GM18505 (cell line): ENCODE results near the gene CIB4.
"Not testable (repeated sequence)": the region's sequence is repeated elsewhere in the genome, so short reads cannot be mapped to it uniquely, and the experiment has no call there.

ENCODE experiments used
- ATAC-seq: cut with Tn5 transposase; IDR thresholded peaks from one replicate; pipeline ENCODE4 v1.9.1; 2021; ENCODE audit not compliant: unreplicated experiment
- POLR2A ChIP-seq: IDR thresholded peaks from 4 replicates; pipeline ENCODE4 v1.6.1; 2011; ENCODE audit warnings: borderline replicate concordance; ENCODE audit not compliant: insufficient read depth, insufficient read length; ENCODE audit errors: extremely low read depth

CIB4 gene

DNA sequence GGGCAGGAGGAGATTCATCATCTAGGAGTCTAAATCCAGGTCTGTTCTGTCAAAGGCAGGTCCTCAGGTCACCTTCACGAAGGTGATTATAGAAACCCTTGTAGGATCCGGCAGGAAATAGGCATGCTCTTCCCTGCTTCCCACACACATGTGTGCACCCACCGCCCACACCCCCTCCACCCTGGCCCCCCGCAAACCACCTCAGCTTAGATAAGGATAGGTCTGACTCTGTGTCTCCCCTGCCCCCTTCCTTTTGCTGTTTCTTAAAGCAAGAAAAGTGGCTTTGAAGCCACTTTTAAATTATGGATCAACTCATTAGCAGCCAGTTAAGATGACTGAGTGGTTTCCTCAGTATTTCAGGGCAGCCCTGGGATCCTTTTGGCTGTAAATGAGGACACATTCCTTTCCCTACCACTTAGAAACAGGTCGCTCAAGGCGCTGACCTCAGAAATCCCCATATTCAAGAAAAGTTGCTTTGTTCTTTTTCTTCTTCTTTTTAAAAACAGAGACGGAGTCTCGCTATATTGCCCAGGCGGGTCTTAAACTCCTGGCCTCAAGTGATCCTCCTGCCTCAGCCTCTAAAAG lies 14.5 kb upstream of the CIB4 start:
- TF ChIP-seq POLR2A: no peak
- ATAC-seq: no peak

DNA sequence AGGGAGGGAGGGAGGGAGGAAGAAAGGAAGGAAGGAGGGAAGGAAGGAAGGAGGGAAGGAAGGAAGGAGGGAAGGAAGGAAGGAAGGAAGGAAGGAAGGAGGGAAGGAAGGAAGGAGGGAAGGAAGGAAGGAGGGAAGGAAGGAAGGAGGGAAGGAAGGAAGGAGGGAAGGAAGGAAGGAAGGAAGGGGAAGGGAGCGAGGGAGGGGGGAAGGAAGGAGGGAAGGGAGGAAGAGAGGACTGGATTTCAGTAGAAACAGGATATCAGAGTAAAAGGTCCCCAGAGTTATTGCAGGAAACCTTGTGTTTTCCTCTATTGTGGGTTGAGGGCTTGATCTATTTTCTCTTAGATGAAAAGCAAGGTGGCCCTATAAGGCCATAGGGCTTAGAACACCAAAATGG lies 14.0 kb upstream of the CIB4 start:
- ATAC-seq: not testable (repeated sequence)

DNA sequence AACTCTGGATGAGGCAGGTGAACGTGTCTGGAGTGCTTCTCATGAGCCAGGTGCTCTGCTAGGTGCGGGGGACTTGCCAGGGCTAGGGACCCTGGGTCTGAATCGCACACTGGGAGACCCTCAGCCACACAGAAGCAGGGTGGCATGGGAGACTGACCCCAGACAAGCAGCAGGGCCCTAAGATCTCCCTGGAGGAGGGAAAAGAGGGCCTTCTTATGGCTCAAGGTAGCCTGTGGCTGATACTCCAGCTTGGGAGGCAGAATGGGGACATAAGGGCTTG lies 12.8 kb upstream of the CIB4 start:
- no peak for TF ChIP-seq POLR2A
- ATAC-seq: no peak

DNA sequence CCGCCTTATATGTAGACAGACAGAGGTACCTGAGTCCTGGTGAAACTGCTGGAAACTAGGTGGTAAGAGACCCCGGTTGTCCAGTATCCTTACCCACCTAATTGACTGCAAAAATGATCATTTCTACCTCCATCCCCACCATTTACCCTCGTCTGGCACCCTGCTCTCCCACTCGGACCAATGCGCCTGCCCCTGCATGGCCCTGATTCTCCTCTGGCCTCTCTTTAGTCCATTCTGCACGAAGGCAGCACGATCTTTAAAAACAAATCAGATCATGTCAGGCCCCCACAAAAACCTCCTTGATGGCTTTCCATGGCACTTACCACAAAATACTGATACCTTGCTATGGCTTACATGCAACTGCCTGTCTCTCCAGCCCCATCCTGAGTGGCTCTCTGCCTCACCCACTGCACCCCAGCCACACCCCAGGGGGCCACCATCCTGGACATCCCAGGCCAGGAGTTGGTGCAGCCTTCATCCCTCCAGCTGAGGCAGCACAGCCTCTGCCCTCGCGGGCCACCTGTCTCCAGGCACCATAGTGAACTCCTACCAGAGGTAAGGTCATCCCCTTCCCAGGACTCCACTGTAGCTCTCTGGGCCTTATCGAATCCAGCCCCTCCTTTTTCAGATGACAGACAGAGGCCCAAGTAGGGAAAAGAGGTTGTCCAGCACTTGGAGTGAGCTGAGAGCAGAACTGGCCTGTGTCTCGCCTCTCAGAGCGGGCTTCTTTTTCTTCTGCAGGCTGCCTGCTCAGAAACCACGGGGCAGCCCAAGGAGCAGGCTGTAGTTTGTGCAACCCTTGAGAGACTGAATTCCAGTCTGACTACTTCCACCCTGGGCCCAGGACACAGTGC lies 12.3 kb upstream of the CIB4 start:
- ATAC-seq: no peak
- TF ChIP-seq POLR2A: no peak

DNA sequence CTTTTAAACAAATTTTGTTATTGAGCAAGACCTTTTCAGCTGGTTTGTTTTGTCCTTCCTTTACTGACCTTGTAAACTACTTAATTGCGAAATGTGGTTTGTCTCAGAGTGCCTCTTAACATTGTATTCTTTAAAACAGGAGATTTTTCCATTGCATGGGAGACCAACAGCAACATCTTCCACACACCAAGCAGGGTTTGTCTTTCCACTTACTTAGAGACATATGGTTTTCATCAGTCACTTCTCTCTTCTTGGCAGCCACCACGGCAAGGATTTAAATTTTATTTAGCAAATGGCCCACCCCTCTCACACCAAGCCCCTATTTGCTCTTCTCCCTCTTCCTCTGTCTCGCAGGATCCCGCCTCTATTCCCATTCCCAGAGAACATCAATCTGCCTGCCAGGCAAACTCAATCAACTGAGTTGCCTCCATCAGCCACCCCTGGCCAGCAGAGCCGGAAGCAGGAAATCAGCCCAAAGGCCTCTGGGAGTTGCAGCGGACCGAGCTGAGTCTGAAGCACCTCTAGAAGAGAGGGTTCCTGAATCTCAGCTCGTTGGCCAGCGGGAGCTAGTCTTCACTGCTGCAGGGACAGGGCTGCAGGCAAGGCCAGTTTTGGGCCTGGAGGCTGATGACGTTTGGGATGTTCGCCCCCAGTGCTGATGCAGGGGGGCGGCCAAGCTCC lies 11.3 kb upstream of the CIB4 start:
- ATAC-seq: no peak
- no peak for TF ChIP-seq POLR2A

DNA sequence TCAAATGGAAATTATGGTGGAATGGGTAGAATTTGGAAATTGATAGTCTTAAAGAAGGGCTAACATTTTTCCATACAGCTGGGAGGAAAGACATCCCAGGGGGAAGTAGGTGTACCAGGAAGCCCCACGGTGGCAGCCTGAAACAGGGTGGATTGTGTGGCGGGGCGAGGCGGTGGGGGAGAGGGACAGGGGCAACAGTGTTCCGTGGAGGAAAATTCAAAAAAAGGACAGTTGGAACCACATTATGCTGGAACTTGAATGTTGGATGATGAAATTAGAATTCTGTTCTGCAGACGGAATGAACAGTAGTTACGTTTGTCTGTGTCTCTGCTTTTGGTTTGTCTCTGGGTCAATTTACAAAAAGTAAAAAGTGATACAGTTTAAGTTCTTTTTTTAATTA lies 10.6 kb upstream of the CIB4 start:
- TF ChIP-seq POLR2A: no peak
- no peak for ATAC-seq

DNA sequence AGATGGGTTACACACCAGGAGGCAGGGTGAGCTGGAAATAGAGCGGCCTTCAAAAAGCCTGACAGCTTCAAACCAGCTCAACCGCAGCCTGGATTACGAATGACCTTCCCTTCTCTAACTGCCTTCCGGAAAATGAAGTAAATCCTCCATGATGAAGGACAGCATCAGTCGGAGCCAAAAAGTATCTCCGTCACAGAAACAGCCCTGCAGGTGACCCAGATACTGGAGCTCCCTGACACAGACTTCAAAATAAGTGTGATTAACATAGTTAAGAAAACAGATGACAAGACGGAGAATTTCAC lies 10.3 kb upstream of the CIB4 start:
- no peak for TF ChIP-seq POLR2A
- ATAC-seq: no peak

DNA sequence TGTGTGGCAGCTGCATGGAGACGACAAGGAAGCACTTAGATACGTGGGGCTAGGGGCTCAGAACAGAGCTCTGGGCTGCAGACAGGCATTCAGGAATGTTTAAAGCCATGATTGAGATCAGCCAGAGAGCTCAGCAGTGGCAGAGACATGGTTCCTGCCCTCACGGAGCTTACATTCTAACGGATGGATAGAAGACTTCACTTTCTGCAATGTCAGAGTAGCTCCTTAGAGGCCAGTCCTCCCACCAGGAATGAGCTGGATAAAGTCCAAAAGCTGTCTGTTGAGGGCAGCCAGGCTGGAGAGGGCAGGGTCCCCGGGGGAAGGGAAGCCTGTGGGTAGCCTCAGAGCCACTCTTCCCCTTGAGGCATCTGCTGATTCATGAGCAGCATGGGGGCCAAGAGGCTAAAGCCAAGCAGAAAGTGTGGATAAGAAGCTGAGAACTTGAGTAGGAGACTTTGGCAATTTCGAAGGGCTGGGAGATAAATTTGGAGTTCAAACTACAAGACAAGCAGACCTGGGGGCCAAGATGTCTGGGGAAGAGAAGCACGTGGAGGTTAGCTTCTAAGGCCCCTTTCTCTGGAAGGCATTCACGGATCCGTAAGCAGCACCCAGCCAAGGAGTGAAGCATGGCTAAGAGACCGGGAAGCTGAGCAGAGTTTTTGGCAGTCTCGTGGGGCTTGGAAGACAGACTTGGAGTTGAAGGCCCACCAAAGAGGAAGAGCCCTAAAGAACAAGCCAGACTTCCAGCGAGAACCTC lies 9.7 kb upstream of the CIB4 start:
- TF ChIP-seq POLR2A: no peak
- no peak for ATAC-seq

DNA sequence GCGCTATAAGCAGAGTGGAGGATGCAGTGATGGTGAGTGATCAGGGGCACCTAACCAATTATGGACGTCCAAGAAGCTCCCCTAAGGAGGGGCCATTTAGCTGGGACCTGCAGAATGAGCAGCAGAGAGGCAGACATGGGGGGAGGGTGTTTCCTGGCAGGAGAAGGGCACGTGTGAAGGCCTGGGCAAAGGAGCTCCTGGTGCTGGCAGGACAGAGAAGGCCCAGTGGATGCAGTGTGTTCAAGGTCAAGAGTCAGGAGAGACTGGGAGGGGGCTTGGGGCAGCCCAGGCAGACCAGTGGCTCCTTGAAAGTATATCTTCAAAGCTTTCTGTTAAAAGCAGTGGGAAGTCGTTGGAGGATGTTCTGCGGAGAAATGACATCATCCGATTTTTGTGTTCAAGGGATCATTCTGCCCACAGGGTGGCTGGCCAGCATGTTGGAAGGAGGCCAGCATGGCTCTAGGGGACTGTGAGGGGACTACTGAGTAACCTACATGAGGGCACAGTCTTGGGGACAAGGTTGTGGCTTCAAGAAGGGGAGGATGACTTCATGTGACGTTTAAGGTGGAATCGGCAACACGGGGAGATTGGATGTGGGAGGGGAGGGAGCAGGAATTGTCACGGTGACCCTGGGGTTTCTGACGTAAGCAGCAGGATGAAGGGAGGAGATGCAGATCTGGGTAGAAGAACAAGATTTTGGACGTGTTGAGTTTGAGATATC lies 9.0 kb upstream of the CIB4 start:
- TF ChIP-seq POLR2A: no peak
- ATAC-seq: no peak

DNA sequence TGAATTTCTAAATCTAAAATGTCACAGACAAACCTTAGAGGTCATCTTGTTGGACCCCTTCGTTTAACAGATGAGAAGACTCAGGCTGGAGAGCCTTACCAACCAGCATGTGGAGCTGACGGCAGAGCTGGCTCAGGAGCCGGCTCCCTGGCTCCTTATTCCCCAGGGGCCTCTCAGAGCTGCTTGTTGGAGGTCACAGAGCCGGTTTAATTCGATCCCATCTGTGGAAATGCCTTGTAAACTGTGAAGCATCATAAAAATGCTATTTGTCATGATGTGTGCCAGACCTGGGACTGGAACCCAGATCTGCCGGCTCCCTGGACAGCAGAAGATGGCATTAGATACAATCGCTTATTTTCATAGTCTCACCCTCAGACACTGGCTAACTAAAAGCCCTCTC lies 8.2 kb upstream of the CIB4 start:
- no peak for TF ChIP-seq POLR2A
- no peak for ATAC-seq

DNA sequence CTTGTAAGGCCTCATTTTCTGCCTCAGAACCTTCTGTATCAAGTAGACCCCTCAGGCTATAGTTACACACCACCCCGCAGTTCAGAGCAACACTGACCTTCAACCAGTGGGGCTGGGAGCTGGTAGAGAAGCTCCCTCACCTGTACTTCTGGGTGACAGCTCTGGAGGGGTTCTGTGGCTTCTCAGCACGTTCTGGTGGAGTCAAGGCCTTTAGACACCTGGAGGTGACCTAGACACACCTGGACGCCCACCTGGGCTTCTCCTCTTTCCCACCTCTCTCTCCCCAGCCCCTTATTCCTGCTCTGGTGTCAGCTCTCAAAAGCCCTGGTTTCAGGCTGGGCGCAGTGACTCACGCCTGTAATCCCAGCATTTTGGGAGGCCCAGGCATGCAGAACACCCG lies 7.3 kb upstream of the CIB4 start:
- no peak for TF ChIP-seq POLR2A
- ATAC-seq: no peak

DNA sequence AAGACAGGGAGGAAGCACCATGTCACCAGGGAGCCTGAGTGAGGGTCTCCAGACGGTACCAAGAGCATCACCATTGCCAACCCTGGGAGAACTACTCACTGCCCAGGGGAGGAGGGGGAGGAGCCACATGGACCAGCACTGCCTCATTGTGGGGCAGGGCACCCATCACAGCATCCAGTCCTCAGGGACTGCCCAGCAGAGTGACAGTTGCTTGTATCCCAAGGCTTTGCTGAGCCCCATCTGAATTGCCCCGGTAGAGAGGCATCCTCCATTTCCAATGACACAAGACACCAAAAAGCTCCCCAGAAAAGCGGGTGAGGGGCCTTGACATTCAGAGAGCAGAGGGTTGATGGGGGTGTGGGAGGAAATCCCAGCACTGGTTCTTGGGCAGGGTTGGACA lies 6.8 kb upstream of the CIB4 start:
- ATAC-seq: no peak

DNA sequence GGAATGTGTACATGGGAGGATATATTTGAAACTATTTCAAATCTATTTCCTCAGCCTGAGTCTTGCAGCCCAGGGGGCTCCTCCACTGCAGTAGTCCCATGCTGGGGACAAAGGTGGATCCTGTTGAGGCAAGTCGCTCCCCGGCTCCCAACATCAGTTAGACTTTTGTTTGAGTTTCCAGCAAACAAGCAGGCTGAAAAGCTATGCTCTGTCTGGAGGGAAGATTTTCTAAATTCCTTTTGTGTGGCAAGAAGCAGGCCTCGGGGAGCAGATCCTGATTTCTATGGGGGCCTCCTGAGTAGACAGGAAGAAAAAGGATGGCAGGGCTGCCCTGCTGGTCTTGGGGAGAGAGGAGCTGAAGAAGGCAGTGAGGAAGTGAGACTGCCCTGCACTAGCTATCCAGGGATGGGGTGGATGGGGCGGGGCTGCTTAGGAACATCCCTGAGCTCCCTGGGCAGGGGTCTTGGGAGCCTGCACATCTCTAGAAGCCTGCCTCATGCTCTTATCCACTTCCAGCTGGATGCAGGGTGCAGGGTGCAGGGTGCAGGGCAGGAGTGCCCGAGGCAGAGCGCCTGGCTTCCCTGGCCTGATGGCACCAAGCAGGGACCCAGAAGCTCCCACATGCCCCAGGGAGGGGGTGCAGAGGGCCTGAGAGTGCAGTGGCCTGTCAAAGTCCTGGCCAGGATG lies 6.0 kb upstream of the CIB4 start:
- ATAC-seq: no peak
- no peak for TF ChIP-seq POLR2A

More for the DNA sequence above, 6.8 kb upstream of the CIB4 start:
- TF ChIP-seq POLR2A: no peak
